ENCODE measurements around the gene PLSCR3. TPM values are rescaled to one million over a fixed set of nuclear protein-coding genes. Genes with fewer than 3 reads are reported as not detected.

The PLSCR3 gene
- total RNA-seq, 1 experiment from 2014 or later = 31.5 TPM

- Histone ChIP-seq H2AK5ac (ENCODE audit: insufficient read length, low read length) (no peak overlapping the region), H3K27me3 (ENCODE audit: insufficient read depth, low read length) (no peaks in the 10 kb centered on the region; the same call in 1 of the 2 replicates), H2BK12ac (ENCODE audit: insufficient read length, low read depth, low read length) (no peak overlapping the region), H2BK20ac (ENCODE audit: low read depth, low read length, poor library complexity, severe bottlenecking) (no peak overlapping the region), H3K9me3 (ENCODE audit: control insufficient read depth, low read depth, low read length) (no peaks in the 10 kb centered on the region), H4K20me1 (ENCODE audit: control insufficient read depth, insufficient read depth, insufficient read length) (no peaks in the 10 kb centered on the region), H3K23ac (ENCODE audit: insufficient read length, low read depth, low read length) (no peak overlapping the region), H3K18ac (ENCODE audit: insufficient read length, low read depth, low read length) (no peak overlapping the region), H2AFZ (ENCODE audit: low read length) (no peak overlapping the region), H3K9ac (ENCODE audit: extremely low read depth, insufficient read length, low read length) (no peak overlapping the region), H2BK15ac (ENCODE audit: low read depth, low read length) (no peak overlapping the region), H3K79me2 (ENCODE audit: insufficient read depth, low read length) (no peaks in the 10 kb centered on the region), H3K4ac (ENCODE audit: low read depth, low read length) (no peak overlapping the region), H3T11ph (ENCODE audit: low read length) (no peak overlapping the region), H4K5ac (ENCODE audit: insufficient read length, low read depth, low read length) (no peak overlapping the region), H3K4me1 (ENCODE audit: insufficient read depth, low read length) (no peaks in the 10 kb centered on the region), H3K27ac (ENCODE audit: insufficient read length, low read depth, low read length) (no peak overlapping the region), H3K4me2 (ENCODE audit: insufficient read depth, insufficient read length, low read length) (no peak overlapping the region), H2BK5ac (ENCODE audit: insufficient read length, low read length) (no peak overlapping the region), H2BK120ac (ENCODE audit: low read depth, low read length, poor library complexity, severe bottlenecking) (no peak overlapping the region), H4K8ac (replicated peaks; ENCODE audit: insufficient read length, low read depth, low read length) (no peak overlapping the region), H3K79me1 (ENCODE audit: insufficient read depth, low read depth, low read length, poor library complexity, severe bottlenecking) (no peaks in the 10 kb centered on the region), H3K23me2 (ENCODE audit: insufficient read length, low read depth, low read length, poor library complexity, severe bottlenecking) (no peaks in the 10 kb centered on the region), H3K14ac (ENCODE audit: insufficient read depth, low read length) (no peak overlapping the region; the same call in 1 of the 2 replicates), H4K91ac (ENCODE audit: insufficient read length, low read depth, low read length) (no peak overlapping the region), H3K56ac (ENCODE audit: insufficient read length, low read depth, low read length) (no peak overlapping the region)
- Mint-ChIP-seq H3K9me3 (no peaks in the 10 kb centered on the region; a peak in 1 of 5 replicates), H3K36me3 (ENCODE audit: insufficient read depth in 1 of 3, low read depth in 3 of 3) (no peaks in the 10 kb centered on the region), H3K4me3 (no peak overlapping the region), H3K4me1 (no peaks in the 10 kb centered on the region), H3K27ac (no peak overlapping the region), H3K27me3 (ENCODE audit: low read depth) (peaks cover 13% of the 10 kb centered on the region)
- no peak for DNase-seq
- no peak for TF ChIP-seq CTCF (conservative IDR thresholded peaks at IDR 0.05)
- no CpG with 5 or more reads among the region's 29 CpGs for WGBS (ENCODE audit: extremely low coverage, insufficient read length, low lambda C conversion rate)
These were observed 32.7 kb upstream of the PLSCR3 start for GRCh38 chr17:7426896-7427489.

Measured in H9 (cell line).